Measurements from ENCODE around the gene APOO.

The APOO gene

GRCh38 chrX:23783589-23784469 lies 123.9 kb downstream of the APOO start:
- DNase-seq: peak; percentile 32
